Muscle of arm (tissue), 12 donors: Measurements from ENCODE around the gene PPP2R5C. TPM values are rescaled to one million over a fixed set of nuclear protein-coding genes. Genes with fewer than 3 reads are reported as not detected.

Experiments
- DNase-seq: peaks from one replicate; pipeline ENCODE4 v3.0.0-alpha.2; 2013
- polyA plus RNA-seq, 12 donors: library from polyadenylated mRNA; unstranded; fragments of 120-200 nt; gene quantifications; one replicate each; pipeline ENCODE4 v1.2.1, GENCODE V29; 2013; ENCODE audit not compliant: insufficient read length in 12 of 12

Gene PPP2R5C
- polyA plus RNA-seq, 12 donors: 59.5 to 103 (median 74.5) TPM; not detected in 1

GRCh38 chr14:101838476-101838875, 77.0 kb downstream of the PPP2R5C start:
- DNase-seq: no peak

DNA sequence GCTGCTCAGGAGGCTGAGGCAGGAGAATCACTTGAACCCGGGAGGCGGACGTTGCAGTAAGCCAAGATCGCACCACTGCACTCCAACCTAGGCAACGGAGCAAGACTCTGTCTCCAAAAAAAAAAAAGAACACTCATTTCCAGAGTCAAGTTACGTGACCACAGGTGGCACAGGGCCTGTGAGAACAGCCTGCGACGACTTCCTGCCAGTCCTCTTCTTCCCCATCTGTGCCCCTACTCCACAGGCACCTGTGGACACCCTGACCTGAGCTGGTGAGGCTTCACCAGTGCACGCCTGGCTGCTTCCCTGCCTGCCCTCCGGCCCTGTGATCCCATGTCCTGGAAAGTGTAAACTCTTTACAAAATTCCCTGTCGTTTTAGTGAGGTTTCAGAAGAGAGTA, 77.7 kb downstream of the PPP2R5C start:
- no peak for DNase-seq

GRCh38 chr14:101839661-101840060, 78.2 kb downstream of the PPP2R5C start:
- DNase-seq: no peak

DNA sequence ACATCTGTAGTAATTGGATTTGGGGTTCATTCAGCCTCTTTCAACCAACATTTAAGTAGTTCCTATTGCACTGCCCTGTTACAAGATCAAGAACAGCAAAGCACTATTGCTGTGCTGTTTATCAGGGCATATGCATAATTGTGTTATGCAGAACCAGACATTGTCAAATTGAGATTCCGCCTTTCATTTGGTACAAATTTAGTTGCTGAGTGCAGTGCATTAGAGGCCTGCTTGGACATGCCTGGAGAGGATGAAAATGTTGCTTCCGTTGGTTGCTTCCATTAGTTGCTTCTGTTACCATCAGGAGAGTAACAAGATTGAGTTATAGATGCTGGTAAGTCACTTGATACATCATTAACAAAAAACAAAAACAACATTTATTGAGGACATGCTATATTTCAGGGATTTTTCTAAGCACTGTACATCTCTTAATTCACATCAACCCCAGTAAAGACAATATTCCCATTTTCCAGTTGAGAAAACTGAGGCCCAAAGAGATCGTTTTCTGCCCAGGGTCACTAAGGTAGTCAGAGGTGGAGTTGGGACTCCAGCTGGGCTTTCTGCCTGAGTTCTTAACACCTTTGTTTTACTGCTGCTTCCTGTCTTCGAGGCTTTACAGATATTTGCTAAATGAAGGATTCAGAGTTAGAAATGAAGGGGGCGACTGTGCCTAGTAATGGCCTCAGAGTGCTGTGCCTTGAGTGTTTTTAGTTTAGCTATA, 79.3 kb downstream of the PPP2R5C start:
- DNase-seq: no peak

DNA sequence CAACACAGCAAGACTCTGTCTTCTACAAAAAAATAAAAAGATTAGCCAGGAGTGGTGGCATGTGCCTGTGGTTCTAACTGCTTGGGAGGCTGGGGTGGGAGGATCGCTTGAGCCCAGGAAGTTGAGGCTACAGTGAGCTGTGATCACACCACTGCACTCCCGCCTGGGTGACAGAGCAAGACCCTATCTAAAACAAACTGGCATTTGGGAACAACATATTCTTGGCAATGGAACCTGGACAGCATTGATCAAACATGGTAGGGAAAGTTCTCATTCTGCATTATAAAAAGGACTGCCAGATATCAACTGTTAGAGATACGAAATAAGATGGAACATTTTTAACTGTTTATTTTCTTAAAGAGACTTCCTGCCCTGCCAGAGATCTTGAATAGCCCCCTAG, 81.5 kb downstream of the PPP2R5C start:
- no peak for DNase-seq

- no peak for DNase-seq
Observed at GRCh38 chr14:101843665-101844064, 82.2 kb downstream of the PPP2R5C start.

DNA sequence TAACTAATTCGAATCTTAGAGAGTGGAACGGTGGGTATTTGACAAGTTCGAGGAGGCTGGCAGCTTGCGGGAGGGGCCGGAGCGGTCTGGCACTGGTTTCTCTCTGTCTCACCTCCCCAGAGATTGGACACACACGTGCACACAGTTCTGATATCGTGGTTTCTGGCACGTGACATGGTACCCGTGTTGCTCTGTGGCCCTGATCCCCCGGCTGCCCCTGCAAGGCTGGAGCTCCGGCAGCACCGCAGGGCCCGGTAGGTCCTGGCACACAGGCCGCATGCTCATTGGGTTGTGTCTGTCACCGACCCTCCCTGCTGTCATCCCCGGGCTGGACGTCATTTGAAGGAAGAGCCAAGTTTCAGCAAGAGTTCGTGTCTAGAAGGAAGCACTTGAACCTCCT, 82.7 kb downstream of the PPP2R5C start:
- no peak for DNase-seq

GRCh38 chr14:101844751-101845150, 83.2 kb downstream of the PPP2R5C start:
- DNase-seq: no peak

GRCh38 chr14:101845496-101845895, 84.0 kb downstream of the PPP2R5C start:
- no peak for DNase-seq

DNA sequence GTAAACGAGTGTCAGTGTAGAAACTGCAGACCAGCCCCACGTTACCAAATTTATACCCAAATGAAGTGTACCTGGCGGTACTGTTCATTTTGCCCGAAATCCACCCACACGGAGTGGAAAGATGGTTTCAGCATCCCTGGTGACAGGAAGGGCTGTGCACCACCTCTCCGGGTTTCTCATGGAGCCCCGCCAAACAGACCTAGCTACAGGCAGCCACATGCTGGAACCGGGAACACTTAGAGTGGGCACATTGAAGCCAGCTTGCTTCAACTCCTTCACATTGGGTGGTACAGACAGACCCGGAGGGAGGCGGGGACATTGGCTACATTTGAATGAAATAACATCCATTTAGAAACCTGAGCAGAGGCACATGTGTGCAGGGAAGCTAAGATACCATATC, 84.4 kb downstream of the PPP2R5C start:
- DNase-seq: no peak

GRCh38 chr14:101849125-101849524, 87.6 kb downstream of the PPP2R5C start:
- DNase-seq: no peak

- DNase-seq: no peak
Observed at GRCh38 chr14:101849640-101850039, 88.1 kb downstream of the PPP2R5C start.

- DNase-seq: no peak
Observed at GRCh38 chr14:101851183-101851582, 89.7 kb downstream of the PPP2R5C start.

GRCh38 chr14:101851736-101852405, 90.4 kb downstream of the PPP2R5C start:
- DNase-seq: no peak

- no peak for DNase-seq
Observed at GRCh38 chr14:101852785-101853184, 91.3 kb downstream of the PPP2R5C start.

DNA sequence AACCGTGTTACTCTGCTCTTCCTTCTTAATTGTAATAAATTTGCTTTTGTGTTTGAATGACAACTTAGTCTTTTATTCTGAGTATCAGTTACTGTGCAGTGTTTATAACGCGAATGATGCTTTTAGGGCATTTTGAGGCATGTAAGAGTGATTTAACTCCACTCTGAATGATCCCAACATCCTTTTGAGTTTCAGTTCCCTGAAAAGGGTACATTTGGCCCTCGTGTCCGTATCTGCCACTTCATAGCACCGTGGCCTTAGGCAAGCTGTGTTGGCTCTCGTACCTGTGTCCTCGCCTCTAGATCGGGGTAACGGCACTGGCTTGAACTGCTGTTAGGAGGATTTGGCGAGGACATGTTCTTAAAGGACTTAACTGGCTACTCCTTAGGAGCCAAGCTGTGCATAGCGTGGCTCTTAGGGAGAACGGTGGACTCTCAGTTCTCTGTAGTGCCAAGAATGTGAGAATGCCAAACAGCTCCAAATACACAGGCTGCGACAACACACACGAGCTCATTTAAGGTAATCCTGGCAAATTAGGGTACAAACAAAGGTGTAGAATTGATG, 92.0 kb downstream of the PPP2R5C start:
- DNase-seq: no peak

DNA sequence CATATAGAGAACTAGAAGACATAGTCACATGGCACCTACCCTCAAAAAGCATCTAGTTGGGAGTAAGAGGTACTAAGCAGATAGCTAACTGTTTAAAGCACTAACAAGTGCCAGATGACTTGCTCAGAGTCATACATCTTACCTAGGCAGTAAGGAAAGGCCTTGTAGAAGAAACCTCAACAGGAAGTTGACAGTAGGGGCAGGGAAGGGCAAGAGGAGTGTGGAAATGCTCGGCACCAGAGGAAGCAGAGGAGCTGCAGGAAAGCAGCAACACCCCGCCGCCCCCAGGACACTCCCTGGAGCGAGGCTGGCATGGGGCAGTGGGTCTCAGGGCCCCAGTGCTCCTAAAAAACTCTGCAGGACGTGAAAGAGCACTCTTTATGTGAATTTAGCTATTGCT, 92.9 kb downstream of the PPP2R5C start:
- DNase-seq: no peak

DNA sequence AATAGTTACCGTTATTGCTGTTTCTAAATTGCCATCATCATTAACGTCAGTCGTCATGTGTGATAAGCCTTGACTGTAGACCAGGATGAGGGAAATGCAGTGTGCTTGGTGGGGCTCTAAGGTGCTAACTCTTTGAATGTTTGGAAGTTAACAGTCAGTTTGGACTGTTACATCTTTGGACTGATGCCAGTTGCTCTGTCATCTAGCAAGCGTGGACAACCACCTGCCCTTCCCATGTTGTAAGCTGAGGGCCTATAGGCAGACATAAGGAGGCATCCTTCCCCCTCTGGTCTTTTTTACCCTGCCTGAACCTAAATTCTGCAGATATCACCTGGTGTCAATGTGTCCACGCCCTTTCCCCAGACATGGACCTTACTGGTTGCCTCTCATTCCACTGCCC, 94.4 kb downstream of the PPP2R5C start:
- DNase-seq: no peak

DNA sequence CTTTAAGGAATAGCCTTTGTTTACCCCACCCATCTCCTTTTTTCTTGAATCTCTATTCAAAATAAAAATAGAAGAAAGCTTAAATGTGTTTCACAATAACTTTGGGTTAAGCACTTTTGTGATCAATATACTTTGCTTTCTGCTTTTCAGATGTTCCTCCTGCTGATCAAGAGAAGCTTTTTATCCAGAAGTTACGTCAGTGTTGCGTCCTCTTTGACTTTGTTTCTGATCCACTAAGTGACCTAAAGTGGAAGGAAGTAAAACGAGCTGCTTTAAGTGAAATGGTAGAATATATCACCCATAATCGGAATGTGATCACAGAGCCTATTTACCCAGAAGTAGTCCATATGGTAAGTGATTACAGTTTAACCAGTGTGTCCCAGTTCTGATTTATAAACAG, 95.0 kb downstream of the PPP2R5C start:
- no peak for DNase-seq

DNA sequence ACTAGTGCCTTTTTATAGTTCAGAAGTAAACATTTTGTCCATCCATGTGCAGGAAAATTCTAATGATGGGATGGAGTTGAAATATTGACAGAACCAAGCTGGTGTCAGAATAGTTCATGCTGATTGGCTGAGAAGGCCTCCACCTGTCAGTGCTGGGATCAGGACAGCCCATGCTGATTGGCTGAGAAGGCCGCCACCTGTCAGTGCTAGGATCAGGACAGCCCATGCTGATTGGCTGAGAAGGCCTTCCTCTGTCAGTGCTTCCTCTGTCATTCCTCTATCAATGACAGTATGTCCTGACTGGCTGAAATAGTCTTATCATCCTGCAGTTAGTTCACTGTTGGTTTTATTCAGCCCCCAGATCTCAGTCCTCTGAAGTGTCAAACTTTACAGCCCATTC, 95.7 kb downstream of the PPP2R5C start:
- no peak for DNase-seq

GRCh38 chr14:101858791-101859537, 97.5 kb downstream of the PPP2R5C start:
- DNase-seq: no peak

DNA sequence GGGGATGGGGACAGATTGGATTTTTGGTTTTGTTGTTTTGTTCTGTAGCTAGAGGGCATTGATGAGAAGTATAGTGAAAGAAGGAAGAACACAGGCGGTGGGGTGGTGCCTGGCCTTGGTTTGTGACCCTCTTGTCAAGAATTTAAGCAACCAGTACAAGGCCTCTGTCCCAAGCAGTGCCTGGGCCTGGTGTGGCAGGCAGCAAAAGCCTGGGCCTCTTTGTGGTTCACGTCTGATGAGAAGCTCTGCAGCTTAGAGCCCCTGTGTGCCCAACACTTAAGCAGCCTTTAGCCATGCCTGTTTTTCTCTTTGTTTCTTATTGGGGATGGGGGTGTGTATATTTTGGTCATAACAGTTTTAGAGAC, 98.0 kb downstream of the PPP2R5C start:
- DNase-seq: no peak

DNA sequence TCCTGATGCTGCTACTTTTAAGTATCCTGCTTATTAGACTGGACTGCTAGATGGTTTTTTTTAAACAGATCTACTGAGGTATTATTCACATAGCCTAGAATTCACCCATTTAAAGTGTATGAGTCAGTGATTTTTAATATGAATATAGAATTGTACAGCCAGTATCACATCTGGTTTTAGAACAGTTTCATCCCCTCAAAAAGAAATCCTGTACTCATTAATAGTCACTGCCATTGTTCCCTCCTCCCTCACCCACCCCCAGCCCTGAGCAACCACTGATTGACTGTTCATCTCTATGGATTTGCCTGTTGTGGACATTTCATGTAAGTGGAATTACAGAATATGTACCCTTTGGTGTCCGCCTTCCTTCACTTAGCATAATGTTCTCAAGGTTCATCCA, 98.4 kb downstream of the PPP2R5C start:
- DNase-seq: no peak
